Effector memory CD8-positive, alpha-beta T cell (primary cell): Measurements from ENCODE around the gene ADAM22.

Experiments used
- ATAC-seq: fragments of 150-1000 bp; cut with Tn5 transposase; replicated peaks from 2 replicates; pipeline ENCODE4 v1.10.0; 2021; ENCODE audit warnings: mild to moderate bottlenecking, moderate library complexity
- DNase-seq, 3 experiments: peaks; one replicate each; pipeline ENCODE4 v3.0.0; 2021
- H3K27ac Mint-ChIP-seq, 2 donors: one replicate each; pipeline ENCODE4 v1.8.0; 2022; ENCODE audit warnings: mild to moderate bottlenecking in 2 of 2, mixed read lengths in 2 of 2, moderate library complexity in 2 of 2
- H3K27me3 Mint-ChIP-seq, 2 donors: one replicate each; pipeline ENCODE4 v1.8.0; 2022; ENCODE audit warnings: mixed read lengths in 2 of 2
- H3K36me3 Mint-ChIP-seq: one replicate; pipeline ENCODE4 v1.8.0; 2022; ENCODE audit warnings: mild to moderate bottlenecking, moderate library complexity, mixed read lengths; ENCODE audit not compliant: insufficient read depth
- H3K4me1 Mint-ChIP-seq, 2 donors: one replicate each; pipeline ENCODE4 v1.8.0; 2022; ENCODE audit warnings: low read depth in 2 of 2, mixed read lengths in 2 of 2
- H3K4me3 Mint-ChIP-seq, 2 donors: one replicate each; pipeline ENCODE4 v1.8.0; 2022; ENCODE audit warnings: mild to moderate bottlenecking in 2 of 2, mixed read lengths in 2 of 2, moderate library complexity in 2 of 2
- H3K9me3 Mint-ChIP-seq, 2 donors: one replicate each; pipeline ENCODE4 v1.8.0; 2022; ENCODE audit warnings: mixed read lengths in 2 of 2

Gene ADAM22

DNA sequence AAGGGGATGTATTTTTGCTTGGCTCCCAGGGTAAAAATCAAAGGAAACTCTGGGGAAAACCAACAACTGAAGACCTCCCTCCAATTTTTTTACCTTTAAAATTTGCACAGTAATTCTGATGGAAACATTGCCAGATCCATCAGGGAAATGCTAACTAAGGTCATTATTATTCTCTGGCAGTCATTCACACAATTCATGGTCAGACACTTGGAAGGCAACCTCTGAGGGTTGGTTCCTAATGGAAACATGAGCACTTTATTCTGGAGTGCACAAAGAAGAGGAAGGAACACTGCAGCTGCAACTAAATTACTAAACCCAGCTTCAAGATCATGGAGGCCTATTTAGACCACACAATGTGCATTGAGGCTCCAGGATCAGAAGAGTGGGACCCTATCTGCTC lies 251.6 kb downstream of the ADAM22 start:
- no peaks in the 10 kb centered on the region for H3K36me3 Mint-ChIP-seq
- no peak overlapping the region for H3K27ac Mint-ChIP-seq
- no peak for DNase-seq
- H3K9me3 Mint-ChIP-seq = no peaks in the 10 kb centered on the region
- no peaks in the 10 kb centered on the region for H3K27me3 Mint-ChIP-seq
- no peak overlapping the region for H3K4me3 Mint-ChIP-seq
- no peaks in the 10 kb centered on the region for H3K4me1 Mint-ChIP-seq
- ATAC-seq = no peak

DNA sequence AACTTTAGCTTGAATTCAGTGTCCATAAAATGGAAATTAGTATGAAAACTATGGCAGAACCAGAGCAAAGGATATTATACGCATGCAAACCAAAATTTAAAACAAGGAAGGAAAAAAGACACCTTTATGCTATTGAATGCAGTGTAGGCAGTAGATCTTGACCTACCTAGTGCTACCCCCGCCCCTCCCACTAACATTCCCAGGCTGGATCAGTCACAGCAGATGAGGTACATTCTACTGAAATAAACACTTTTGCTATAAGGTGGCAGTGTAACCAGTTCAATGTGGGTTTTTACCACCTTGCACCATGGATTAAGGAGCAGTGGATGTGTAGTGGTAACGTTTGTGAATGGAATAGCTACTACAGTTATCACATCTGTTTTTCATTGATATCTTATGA lies 257.9 kb downstream of the ADAM22 start:
- Mint-ChIP-seq H3K27ac (no peak overlapping the region), H3K4me3 (no peak overlapping the region), H3K27me3 (no peaks in the 10 kb centered on the region), H3K9me3 (no peaks in the 10 kb centered on the region), H3K4me1 (no peaks in the 10 kb centered on the region), H3K36me3 (no peaks in the 10 kb centered on the region)
- no peak for ATAC-seq
- no peak for DNase-seq

DNA sequence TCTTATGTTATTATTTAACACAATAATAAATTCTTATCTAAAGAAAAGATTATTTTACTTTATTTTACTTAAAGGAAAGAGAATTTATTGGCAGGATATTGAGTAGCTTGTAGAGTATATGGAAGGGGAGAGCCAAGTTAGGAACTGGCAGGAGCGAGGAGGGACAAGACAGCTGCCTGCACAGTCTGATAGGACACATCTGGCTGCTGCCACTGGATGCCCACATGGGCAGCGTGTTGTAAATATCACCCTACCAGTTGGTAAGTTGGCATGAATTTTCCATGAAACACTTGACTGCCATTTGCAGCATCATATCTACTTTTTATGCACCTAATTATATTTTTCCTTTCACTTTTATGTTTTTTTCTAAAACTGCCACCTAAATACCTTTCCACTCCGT lies 266.2 kb downstream of the ADAM22 start:
- no peak for DNase-seq
- no peaks in the 10 kb centered on the region for H3K27me3 Mint-ChIP-seq
- H3K4me3 Mint-ChIP-seq = no peak overlapping the region
- H3K36me3 Mint-ChIP-seq = peaks cover 32% of the 10 kb centered on the region
- no peaks in the 10 kb centered on the region for H3K9me3 Mint-ChIP-seq
- H3K4me1 Mint-ChIP-seq = peaks cover 4 to 5% of the 10 kb centered on the region in 2 donors
- no peak overlapping the region for H3K27ac Mint-ChIP-seq
- no peak for ATAC-seq

DNA sequence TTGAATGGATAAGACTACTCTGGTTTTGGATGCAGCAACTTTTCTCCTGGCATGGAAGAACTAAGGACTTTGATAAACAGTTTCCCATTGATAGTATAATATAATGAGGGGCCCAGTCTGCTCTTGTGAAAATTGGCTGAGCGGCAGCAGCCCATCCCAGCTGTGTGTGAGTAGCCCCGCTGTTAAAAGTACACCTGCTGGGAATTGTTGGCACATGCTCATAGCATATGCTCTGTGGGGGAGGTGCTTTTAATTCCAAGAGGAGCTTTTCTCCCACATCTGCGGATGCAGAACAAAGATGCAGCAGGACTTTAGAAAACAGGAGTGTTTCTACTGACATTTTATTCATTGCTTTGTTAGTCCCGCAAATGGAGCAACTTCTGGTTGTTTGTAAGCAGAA lies 266.7 kb downstream of the ADAM22 start:
- peaks cover 38% of the 10 kb centered on the region for H3K36me3 Mint-ChIP-seq
- no peaks in the 10 kb centered on the region for H3K9me3 Mint-ChIP-seq
- no peaks in the 10 kb centered on the region for H3K27me3 Mint-ChIP-seq
- peaks cover 4 to 5% of the 10 kb centered on the region in 2 donors for H3K4me1 Mint-ChIP-seq
- no peak overlapping the region for H3K27ac Mint-ChIP-seq
- no peak for ATAC-seq
- H3K4me3 Mint-ChIP-seq = no peak overlapping the region
- DNase-seq = no peak

DNA sequence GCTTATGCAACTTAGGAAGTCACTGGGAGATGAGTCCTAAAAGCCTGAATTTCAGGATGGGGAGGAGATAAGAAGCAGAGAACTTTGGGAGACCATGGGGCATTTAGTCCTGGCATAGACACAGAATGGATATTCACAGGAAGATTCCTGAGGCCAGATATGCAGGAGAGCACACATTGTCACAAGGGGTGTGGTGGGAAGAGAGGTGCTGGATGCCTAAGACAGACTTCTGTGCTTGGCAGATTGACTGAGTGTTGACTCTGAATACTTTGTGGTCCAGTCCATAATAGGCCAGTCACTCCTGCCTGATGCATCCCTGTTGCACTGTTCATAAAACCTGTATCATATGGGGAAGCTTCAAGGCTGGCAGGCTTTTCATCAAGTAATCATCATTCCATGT lies 267.3 kb downstream of the ADAM22 start:
- no peak overlapping the region for H3K27ac Mint-ChIP-seq
- ATAC-seq = no peak
- peaks cover 4 to 5% of the 10 kb centered on the region in 2 donors for H3K4me1 Mint-ChIP-seq

DNA sequence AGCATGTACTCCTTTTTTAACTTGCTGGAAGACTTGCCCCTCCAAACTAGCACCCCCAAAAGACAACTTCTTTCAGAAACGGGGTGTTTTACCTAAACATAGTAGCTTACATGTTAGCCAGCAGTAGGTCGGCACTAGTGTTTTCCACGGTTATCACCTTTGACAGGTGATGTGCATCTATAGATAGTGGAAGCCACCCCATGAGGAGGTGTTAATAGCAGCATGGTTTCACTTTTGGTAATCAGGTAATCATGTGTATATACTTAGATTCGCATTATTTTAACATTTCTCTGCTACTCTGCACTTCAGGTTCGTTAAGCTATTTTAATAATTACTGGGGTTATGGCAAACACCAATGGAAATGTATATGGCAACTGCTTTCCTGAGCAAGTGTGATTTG lies 268.2 kb downstream of the ADAM22 start:
- peak; percentile 63 for ATAC-seq
- H3K36me3 Mint-ChIP-seq = peaks cover 50% of the 10 kb centered on the region
- H3K4me3 Mint-ChIP-seq = no peak overlapping the region
- peak overlapping the region in 1 of 2 donors; percentile 3 for H3K27ac Mint-ChIP-seq
- H3K9me3 Mint-ChIP-seq = no peaks in the 10 kb centered on the region
- H3K4me1 Mint-ChIP-seq = peaks cover 4 to 5% of the 10 kb centered on the region in 2 donors
- no peaks in the 10 kb centered on the region for H3K27me3 Mint-ChIP-seq
- no peak for DNase-seq

More for the DNA sequence above, 267.3 kb downstream of the ADAM22 start:
- no peak for DNase-seq
- no peaks in the 10 kb centered on the region for H3K27me3 Mint-ChIP-seq
- H3K4me3 Mint-ChIP-seq = no peak overlapping the region
- H3K36me3 Mint-ChIP-seq = peaks cover 43% of the 10 kb centered on the region
- H3K9me3 Mint-ChIP-seq = no peaks in the 10 kb centered on the region

DNA sequence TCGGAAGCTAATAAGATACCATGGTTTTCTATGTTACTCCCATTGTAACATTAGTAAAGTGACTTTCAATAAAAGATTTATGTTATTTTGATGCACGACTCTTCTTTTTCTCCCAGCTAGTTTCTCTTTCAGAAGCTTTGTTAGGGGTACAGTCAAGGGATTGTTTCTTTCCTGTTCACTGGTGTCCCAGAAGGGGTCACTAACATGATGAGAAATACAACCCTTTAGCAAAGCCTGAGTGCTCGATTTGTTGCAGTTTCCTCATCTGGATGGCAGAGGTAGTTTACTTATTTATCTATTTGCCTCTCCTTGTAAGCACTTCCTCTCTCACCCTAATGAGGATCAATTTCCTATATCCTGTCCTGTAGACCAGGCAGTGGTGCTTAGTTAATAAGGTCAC lies 268.7 kb downstream of the ADAM22 start:
- Mint-ChIP-seq H3K9me3 (no peaks in the 10 kb centered on the region), H3K4me1 (peaks cover 4 to 5% of the 10 kb centered on the region in 2 donors), H3K4me3 (no peak overlapping the region), H3K27me3 (no peaks in the 10 kb centered on the region), H3K27ac (peak overlapping the region; percentile 47 to 62), H3K36me3 (peaks cover 53% of the 10 kb centered on the region)
- ATAC-seq (no peak), DNase-seq (no peak)

DNA sequence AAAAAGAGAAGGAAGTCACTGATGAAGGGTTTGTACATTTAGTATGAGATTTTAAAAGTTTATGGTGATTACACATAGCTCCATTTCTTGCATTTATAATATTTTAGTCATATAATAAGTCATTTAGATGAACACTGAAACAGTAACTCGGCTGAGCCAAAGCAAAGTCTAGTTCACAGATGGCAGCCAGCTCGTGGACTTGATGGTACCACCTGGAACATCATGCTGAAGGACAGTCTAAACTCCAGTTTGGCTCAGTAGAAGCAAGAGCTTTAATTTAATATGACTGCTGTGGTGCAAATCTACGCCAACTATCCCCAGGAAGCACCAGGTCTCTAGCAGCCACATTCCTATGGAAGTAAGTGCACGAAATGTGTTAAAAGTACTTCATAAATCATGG lies 269.4 kb downstream of the ADAM22 start:
- no peak overlapping the region for H3K4me3 Mint-ChIP-seq
- no peaks in the 10 kb centered on the region for H3K27me3 Mint-ChIP-seq
- no peak for ATAC-seq
- no peak for DNase-seq
- H3K9me3 Mint-ChIP-seq = no peaks in the 10 kb centered on the region
- H3K27ac Mint-ChIP-seq = peak overlapping the region; percentile 47 to 62
- H3K36me3 Mint-ChIP-seq = peaks cover 57% of the 10 kb centered on the region
- peaks cover 4 to 5% of the 10 kb centered on the region in 2 donors for H3K4me1 Mint-ChIP-seq

DNA sequence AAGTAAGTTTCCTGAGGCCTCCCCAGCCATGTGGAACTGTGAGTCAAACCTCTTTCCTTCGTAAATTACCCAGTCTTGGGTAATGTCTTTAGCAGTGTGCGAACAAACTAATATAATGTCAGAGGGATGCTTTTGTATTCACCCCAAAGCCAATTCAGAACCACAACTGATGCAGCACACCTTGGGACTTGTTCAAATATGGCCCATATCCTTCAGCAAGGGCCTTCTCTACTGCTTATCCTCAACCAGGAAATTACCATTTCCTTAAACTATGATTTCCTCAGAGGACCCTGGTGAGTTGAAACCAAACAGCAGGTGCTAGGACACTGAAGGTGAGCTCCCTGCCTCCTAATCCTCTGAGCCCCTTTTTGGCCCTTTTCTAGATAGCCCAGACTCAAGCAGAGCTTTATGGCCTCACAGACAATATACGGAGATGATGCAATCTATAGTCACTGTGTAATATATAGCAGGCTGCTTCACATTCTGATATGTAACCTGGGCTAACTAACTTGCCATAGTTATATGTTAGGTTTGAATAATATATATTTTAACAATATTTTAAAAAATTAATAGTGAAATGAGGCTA lies 270.6 kb downstream of the ADAM22 start:
- Mint-ChIP-seq H3K27ac (peak overlapping the region in 1 of 2 donors; percentile 47), H3K36me3 (peaks cover 66% of the 10 kb centered on the region)

DNA sequence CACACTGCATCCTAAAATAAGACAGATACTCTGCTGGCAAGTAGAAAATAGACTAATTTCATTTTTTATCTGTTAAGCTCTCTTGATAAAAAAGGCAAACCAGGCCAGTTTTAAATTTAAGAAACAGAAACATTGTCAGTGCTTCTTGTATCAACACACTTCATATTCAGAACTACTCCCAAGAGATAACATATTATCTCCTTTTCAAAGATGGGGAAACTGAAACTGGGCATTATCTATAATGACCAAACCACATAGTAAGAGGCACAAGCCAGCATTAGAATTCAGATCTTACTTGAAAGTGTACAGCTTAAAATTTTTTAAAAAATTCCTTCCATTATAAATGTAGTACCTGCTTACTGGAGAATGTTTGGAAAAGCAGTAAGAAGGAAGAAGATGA lies 271.1 kb downstream of the ADAM22 start:
- Mint-ChIP-seq H3K27me3 (no peaks in the 10 kb centered on the region), H3K4me3 (no peak overlapping the region), H3K4me1 (peaks cover 4 to 5% of the 10 kb centered on the region in 2 donors), H3K9me3 (no peaks in the 10 kb centered on the region), H3K36me3 (peaks cover 71% of the 10 kb centered on the region), H3K27ac (no peak overlapping the region)
- no peak for DNase-seq
- no peak for ATAC-seq

More for the DNA sequence above, 270.6 kb downstream of the ADAM22 start:
- Mint-ChIP-seq H3K9me3 (no peaks in the 10 kb centered on the region), H3K4me1 (peaks cover 4 to 5% of the 10 kb centered on the region in 2 donors), H3K4me3 (no peak overlapping the region), H3K27me3 (no peaks in the 10 kb centered on the region)
- ATAC-seq (no peak), DNase-seq (no peak)

DNA sequence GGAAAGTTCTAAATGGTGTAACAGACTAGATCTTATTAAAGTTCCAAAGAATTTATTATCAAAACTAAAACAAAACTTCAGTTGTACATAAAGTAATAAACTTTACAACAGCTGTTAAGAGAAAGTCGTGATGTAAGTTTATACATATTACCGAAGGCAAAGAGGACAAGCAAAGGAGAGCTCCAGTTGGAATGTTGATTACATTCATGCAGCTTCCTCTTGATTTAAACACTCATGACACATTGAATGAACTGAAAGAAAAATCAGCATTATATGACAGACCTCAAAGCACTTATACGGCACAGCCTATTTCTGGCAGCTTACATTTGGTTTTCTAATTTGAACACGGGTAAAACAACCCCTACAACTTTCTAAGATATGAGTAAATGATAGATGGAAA lies 272.2 kb downstream of the ADAM22 start:
- ATAC-seq (no peak), DNase-seq (no peak)
- no peak overlapping the region for H3K4me3 Mint-ChIP-seq
- H3K27me3 Mint-ChIP-seq = no peaks in the 10 kb centered on the region
- no peaks in the 10 kb centered on the region for H3K9me3 Mint-ChIP-seq
- H3K27ac Mint-ChIP-seq = no peak overlapping the region
- H3K4me1 Mint-ChIP-seq = peaks cover 4 to 5% of the 10 kb centered on the region in 2 donors
- H3K36me3 Mint-ChIP-seq = peaks cover 78% of the 10 kb centered on the region

DNA sequence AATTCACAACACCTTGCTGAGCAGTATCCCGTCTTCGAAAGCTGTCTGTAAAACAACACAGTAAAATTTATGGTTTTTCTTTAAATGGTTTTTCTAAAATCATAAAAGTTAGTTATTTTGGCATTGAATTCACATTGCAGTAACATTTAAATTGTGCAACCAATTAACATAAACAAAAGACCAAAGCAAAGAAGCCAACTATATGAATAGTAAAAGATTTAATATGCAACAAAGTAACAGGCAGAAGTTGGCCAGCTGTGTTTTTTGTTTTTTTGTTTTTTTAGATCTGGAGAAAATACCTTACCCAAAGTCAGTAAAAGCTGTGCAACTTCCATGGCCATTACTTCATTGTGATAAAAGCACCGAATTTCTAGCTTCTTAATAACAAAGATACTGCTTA lies 274.5 kb downstream of the ADAM22 start:
- peaks cover 5 to 7% of the 10 kb centered on the region in 2 donors for H3K4me1 Mint-ChIP-seq
- no peak for DNase-seq
- peaks cover 74% of the 10 kb centered on the region for H3K36me3 Mint-ChIP-seq
- ATAC-seq = no peak
- H3K9me3 Mint-ChIP-seq = no peaks in the 10 kb centered on the region
- no peaks in the 10 kb centered on the region for H3K27me3 Mint-ChIP-seq
- H3K27ac Mint-ChIP-seq = no peak overlapping the region
- H3K4me3 Mint-ChIP-seq = no peak overlapping the region

DNA sequence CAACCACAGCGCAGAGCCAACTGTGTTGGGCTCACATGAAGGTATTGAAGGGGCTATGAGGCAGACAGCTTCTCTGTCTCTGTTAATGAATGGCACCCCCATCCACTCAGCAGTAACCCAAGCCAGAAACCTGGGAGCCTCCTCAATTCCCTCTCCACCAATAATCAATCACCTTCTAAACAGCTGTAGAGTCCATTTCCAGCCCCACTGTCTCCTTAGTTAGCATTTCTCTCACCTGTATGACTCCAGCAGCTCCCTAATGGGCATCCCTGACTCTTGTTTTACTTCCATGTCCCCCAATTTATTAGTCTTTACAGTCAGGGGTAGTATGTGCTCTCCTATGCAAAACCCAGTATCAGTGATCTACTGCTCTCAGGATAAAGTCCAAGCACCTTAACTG lies 278.9 kb downstream of the ADAM22 start:
- ATAC-seq (no peak), DNase-seq (no peak)
- H3K4me3 Mint-ChIP-seq = no peak overlapping the region
- H3K4me1 Mint-ChIP-seq = peaks cover 18 to 28% of the 10 kb centered on the region in 2 donors
- no peaks in the 10 kb centered on the region for H3K27me3 Mint-ChIP-seq
- no peaks in the 10 kb centered on the region for H3K9me3 Mint-ChIP-seq
- H3K27ac Mint-ChIP-seq = peak overlapping the region in 1 of 2 donors; percentile 57
- peaks cover 39% of the 10 kb centered on the region for H3K36me3 Mint-ChIP-seq

DNA sequence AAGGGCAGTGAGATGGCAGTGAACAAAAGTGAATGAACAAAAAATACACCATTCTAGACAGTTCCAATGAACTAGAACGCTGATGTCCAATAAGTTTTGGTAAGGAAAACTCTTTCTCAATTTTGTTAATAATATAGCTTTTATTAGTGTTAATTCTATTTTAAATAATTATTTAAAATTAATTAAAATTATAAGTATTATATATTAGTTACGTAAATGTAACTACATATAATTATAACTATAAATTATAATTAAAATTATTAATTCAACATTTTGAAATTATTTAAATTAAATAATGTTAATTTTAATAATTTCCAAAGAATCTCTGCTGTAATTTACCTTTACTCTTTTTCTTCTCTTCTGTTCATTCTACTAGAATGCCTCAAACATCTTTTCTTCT lies 280.4 kb downstream of the ADAM22 start:
- Mint-ChIP-seq H3K27ac (no peak overlapping the region), H3K36me3 (peaks cover 24% of the 10 kb centered on the region), H3K27me3 (no peaks in the 10 kb centered on the region), H3K4me1 (peaks cover 27 to 43% of the 10 kb centered on the region in 2 donors), H3K9me3 (no peaks in the 10 kb centered on the region), H3K4me3 (no peak overlapping the region)
- DNase-seq (no peak), ATAC-seq (no peak)
